GM12878 (cell line): ENCODE results near the gene DMAP1.

Experiments
- ATF3 ChIP-seq: IDR thresholded peaks from 2 replicates; pipeline ENCODE4 v1.6.1; 2011; ENCODE audit warnings: low read depth, mild to moderate bottlenecking, low read length, moderate library complexity, borderline replicate concordance; ENCODE audit errors: extremely low read depth
- CREB1 ChIP-seq: IDR thresholded peaks from 2 replicates; pipeline ENCODE4 v1.6.1; 2012; ENCODE audit warnings: low read depth, mild to moderate bottlenecking, inconsistent platforms
- CTCF ChIP-seq, 3 experiments: IDR thresholded peaks in 2 of 3; conservative IDR thresholded peaks in 1 of 3; 2 replicates each; pipeline ENCODE4 v1.5.1; 2011; ENCODE audit warnings: low read depth in 3 of 3, low read length in 3 of 3, mild to moderate bottlenecking in 3 of 3, control low read depth in 2 of 3, moderate library complexity in 2 of 3, inconsistent platforms in 1 of 3, mixed read lengths in 1 of 3; ENCODE audit not compliant: control insufficient read depth in 2 of 3, insufficient read depth in 1 of 3; ENCODE audit errors: extremely low read depth in 1 of 3
- DPF2 ChIP-seq: fragments of 450-650 bp; IDR thresholded peaks from 2 replicates; pipeline ENCODE4 v1.6.1; 2017; ENCODE audit warnings: mild to moderate bottlenecking
- EZH2 ChIP-seq: IDR thresholded peaks from 2 replicates; pipeline ENCODE4 v1.6.1; 2012; ENCODE audit warnings: low read depth, mild to moderate bottlenecking, control low read depth, inconsistent platforms, low read length, borderline replicate concordance; ENCODE audit not compliant: control insufficient read depth
- POLR2A ChIP-seq: IDR thresholded peaks from 2 replicates; pipeline ENCODE4 v1.6.1; 2011; ENCODE audit warnings: low read depth, mild to moderate bottlenecking, low read length
- POLR2AphosphoS5 ChIP-seq: IDR thresholded peaks from 2 replicates; pipeline ENCODE4 v1.6.1; 2011; ENCODE audit warnings: mild to moderate bottlenecking, low read length, inconsistent platforms
- REST ChIP-seq: IDR thresholded peaks from 2 replicates; pipeline ENCODE4 v1.6.1; 2012; ENCODE audit warnings: mild to moderate bottlenecking, low read depth, low read length
- SUPT20H ChIP-seq: IDR thresholded peaks from 2 replicates; pipeline ENCODE4 v1.6.1; 2011; ENCODE audit warnings: low read depth, mild to moderate bottlenecking, low read length, moderate library complexity, borderline replicate concordance; ENCODE audit not compliant: control insufficient read depth
- TCF7 ChIP-seq: IDR thresholded peaks from 2 replicates; pipeline ENCODE4 v1.6.1; 2014; ENCODE audit warnings: antibody characterized with exemption, borderline replicate concordance

GRCh38 chr1:44243782-44244495 is 30.7 kb downstream of the DMAP1 start:
- TF ChIP-seq ATF3 (no peak), DPF2 (no peak), TCF7 (no peak), CREB1 (no peak), CTCF (IDR thresholded peaks at IDR 0.05 in 2 of 3, conservative IDR thresholded peaks at IDR 0.05 in 1 of 3; ENCODE audit: control insufficient read depth in 2 of 3, extremely low read depth in 1 of 3, insufficient read depth in 1 of 3, low read depth in 3 of 3, low read length in 3 of 3) (no peak), POLR2A (no peak), EZH2 (no peak), REST (no peak), POLR2AphosphoS5 (no peak), SUPT20H (no peak)
